Left cardiac atrium (tissue), 4 donors: ENCODE data around the gene SPDYE17. TPM values are rescaled to one million over a fixed set of nuclear protein-coding genes. Genes with fewer than 3 reads are reported as not detected.
"Not testable (repeated sequence)": the region's sequence is repeated elsewhere in the genome, so short reads cannot be mapped to it uniquely, and the experiment has no call there.

Experiments
- ATAC-seq, 2 donors: fragments of 200-7000 bp; cut with Tn5 transposase; one replicate each; pipeline ENCODE4 v1.9.1; 2020; ENCODE audit warnings: mild to moderate bottlenecking in 2 of 2, moderate library complexity in 2 of 2
- DNase-seq: peaks from one replicate; pipeline ENCODE4 v3.0.0-alpha.2; 2020
- intact Hi-C, 2 donors: fragments of 100-400 bp; cut with DNase I; formaldehyde crosslinking; loops; one replicate each; pipeline versions ENCODE4 v1.14.1 to v1.15.1; 2022 to 2023
- total RNA-seq, 2 donors: library from RNA; stranded (reverse); fragmentation: NEBNext Ultra II Directional; extraction: Animal tissue kit (Norgen Biotek cat#: 25700); gene quantifications; one replicate each; pipeline ENCODE4 v1.2.1, GENCODE V29; 2021
- donor health status: DM: no; HTN: yes; CAD: no.
- donor health status: DM: no; HTN: yes; CAD: no; lungs with severe emphysema.
- donor health status: DM: yes; HTN: yes; CAD: no.
- donor health status: Dilated cardiomyopathy.

SPDYE17 gene
- total RNA-seq, 2 donors from 2014 or later, result not detected

DNA sequence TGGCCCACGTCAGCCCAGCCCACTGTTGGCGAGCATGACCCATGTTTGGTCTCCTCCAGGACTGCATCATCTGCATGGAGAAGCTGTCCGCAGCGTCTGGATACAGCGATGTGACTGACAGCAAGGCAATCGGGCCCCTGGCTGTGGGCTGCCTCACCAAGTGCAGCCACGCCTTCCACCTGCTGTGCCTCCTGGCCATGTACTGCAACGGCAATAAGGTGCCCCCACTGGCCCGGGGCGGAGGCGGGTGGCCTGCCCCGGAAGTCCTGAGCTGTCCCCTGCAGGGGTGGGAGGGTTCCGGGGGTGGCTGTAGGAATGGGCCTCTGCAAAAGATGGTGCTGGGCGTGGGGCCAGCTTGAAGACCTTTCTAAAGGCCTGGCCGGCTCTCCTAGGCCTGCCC lies 30.1 kb downstream of the SPDYE17 start:
- ATAC-seq, DNase-seq, intact Hi-C loops: not testable (repeated sequence)

DNA sequence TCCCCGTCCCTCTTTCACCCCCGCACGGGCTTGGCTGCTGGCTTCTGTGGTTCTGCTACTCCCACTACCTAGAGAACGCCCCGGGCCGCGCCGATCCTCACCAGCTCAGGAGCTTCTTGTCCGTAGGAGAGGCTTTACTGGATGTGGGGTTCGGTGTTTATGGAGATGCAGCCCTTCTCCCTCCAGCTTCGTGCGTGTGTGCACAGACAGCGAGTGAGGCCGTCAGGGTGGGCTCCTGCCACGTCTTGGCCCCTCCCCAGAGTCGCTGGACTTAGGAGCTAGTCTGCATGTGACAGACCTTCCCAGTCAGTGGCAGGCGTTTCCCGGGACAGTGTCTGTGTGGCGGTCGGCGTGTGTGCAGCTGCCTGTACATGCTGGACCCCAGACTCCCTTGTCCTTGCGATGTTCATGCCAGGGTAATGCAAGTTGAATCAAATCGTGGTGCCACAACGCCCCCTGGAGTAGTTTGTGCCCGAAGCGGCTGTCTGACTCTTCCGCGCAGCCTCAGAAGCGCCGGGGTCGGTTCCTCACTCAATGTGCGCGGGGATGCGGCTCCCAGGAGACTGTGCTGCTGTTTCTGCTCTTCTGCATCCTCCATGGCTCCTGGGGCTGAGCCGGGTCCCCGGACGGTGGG lies 32.6 kb downstream of the SPDYE17 start:
- intact Hi-C loops, DNase-seq: not testable (repeated sequence)
- peak in 1 of 2 donors; percentile 25 for ATAC-seq

DNA sequence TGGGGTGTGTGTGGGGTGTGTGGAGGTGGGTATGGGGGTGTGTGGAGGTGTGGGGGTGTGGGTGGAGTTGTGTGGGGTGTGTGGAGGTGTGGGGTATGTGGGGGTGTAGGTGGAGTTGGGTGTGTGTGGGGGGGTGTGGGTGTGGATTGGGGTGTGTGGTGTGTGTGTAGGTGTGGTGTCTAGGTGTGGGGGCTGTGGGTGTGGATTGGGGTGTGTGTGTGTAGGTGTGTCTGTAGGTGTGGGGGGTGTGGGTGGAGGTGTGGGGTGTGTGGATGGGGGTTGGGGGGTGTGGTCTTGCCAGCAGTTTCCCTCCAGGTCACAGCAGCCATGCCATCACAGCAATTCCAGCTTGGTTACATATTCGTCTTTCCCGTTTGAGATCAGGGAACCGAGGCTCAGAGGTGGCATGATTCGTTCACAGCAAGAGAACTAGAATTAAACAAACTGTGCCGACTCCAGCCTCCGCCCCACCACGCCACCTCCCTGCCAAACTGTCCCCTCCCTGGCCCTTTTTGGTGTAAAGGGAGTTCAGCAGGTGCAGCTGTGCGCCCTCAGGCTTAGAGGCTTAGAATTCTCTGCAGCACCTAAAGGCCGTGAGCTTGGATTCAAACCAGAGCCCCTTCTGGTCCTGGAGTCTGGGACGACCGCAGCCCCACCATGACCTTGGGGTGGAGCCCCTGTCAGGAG lies 33.3 kb downstream of the SPDYE17 start:
- intact Hi-C loops, result not testable (repeated sequence)

DNA sequence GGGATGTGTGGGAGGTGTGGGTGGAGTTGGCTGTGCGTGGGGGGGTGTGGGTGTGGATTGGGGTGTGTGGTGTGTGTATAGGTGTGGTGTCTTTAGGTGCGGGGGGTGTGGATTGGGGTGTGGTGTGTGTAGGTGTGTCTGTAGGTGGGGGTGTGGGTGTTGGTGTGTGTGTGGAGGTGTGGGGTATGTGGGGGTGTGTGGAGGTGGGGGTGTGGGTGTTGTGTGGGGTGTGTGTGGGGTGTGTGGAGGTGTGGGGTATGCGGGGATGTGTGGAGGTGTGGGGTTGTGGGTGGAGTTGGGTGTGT lies 33.9 kb downstream of the SPDYE17 start:
- DNase-seq (no peak), ATAC-seq (peak in 1 of 2 donors; percentile 3)
- intact Hi-C loops, result no loop called here

More for the DNA sequence above, 33.3 kb downstream of the SPDYE17 start:
- ATAC-seq, result peak in 1 of 2 donors; percentile 43
- DNase-seq, result not testable (repeated sequence)

GRCh38 chr7:76997381-76998284 lies 34.5 kb downstream of the SPDYE17 start:
- peak in 1 of 2 donors; percentile 20 for ATAC-seq
- intact Hi-C loops, result no loop called here
- DNase-seq, result no peak

GRCh38 chr7:76996932-76997331 lies 35.2 kb downstream of the SPDYE17 start:
- peak in 1 of 2 donors; percentile 3 for ATAC-seq
- DNase-seq, intact Hi-C loops: not testable (repeated sequence)

DNA sequence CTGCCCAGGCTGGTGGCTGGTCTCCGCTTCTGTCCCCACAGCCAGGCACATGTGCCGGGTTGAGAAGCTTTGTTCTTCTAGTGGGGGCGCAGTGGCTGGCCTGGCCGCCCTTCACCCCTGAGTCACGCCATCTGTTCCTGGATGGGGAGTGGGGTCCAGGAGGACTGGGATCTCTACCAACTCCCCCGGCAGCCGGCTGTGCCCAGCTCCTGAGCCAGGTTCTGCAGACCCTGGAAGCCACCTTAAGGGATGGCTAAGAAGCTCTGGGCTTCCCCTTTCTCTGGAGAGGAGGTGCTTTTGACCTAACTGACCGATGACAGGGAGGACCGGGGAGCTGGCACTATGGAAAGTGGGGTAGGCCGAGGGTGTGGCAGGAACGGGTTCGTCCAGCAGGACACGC lies 37.9 kb downstream of the SPDYE17 start:
- DNase-seq, intact Hi-C loops, ATAC-seq: not testable (repeated sequence)

DNA sequence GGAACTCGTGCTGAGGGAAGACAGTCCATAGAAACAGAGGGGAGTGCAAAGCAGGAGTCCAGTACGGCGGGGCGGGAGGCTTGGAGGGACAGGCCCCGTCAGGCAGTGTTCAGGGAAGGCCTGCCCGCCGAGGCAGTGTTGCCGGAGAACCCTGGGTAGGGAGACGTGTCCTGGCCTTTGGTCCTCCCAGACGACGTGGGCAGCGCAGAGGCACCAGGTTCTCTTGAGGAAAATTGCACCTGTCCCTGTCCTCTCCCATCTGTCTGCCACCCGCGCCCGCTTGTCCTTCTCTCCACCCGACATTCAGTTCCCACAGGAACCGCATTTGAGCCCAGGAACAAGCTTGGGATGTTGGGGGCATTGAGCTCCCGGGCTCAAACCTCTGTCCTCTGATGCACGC lies 38.3 kb downstream of the SPDYE17 start:
- ATAC-seq, intact Hi-C loops, DNase-seq: not testable (repeated sequence)

DNA sequence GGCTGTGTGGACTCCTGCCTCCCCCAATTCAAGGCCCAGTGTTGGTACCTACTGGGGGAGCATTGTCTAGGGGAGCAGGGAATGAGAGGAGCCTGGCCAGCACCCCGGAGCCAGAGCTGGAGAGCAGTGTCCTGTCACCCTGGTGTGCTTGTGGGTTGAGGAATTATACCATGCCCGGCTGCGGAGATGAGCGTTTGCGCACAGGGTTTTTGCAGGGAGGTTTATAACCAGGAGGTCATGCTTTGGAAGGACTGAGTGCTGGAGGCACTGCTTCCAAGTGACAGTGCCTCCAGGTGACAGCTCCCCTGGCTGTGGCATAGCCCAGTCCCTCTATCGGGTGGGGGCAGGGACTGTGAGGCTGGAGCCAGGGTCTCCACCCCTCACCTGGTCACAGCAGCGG lies 39.3 kb downstream of the SPDYE17 start:
- ATAC-seq, intact Hi-C loops, DNase-seq: not testable (repeated sequence)

- ATAC-seq, intact Hi-C loops, DNase-seq: not testable (repeated sequence)
These were observed 40.0 kb downstream of the SPDYE17 start for GRCh38 chr7:76992204-76992603.

GRCh38 chr7:76990202-76990601 lies 42.0 kb downstream of the SPDYE17 start:
- ATAC-seq, DNase-seq: not testable (repeated sequence)

DNA sequence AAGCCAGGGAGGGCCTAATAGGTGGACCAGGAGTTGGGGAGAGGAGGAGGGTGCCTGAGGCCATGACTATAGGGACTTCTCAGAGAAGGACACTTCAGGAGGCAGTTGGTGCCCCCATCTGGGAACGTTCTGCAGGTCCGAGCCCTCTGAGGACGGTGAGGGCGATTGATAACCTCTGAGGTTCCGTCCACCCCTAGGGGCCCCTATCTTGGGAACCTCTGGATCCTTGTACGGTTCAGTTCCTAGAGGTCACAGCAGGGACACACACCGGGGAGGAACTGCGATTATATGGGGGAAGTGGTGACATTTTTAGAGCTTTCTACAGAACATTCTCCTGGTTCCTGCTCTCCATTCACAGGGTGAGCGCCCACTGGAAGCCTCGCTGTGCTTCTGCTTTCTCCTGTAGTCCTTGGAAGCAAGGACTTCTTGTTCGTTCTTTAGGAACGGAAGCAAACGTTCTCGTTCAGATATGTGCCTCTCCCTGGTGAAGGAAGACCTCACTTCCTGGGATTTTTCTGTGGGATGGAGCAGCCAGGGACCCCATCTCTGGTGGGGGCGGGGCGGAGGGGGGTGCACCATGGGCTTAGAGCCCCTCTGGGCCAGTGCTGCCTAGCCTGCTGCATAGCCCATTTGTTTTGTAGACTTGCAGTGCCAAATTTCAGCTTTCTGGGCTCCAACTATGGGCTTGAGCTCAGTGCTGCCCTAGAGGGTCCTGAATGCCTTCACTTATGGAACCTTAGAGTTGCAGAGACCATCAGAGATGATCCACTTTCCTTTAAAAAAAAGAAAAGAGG lies 46.0 kb downstream of the SPDYE17 start:
- DNase-seq, intact Hi-C loops, ATAC-seq: not testable (repeated sequence)

More at GRCh38 chr7:76990202-76990601, 42.0 kb downstream of the SPDYE17 start:
- intact Hi-C loops, result not testable (repeated sequence)

DNA sequence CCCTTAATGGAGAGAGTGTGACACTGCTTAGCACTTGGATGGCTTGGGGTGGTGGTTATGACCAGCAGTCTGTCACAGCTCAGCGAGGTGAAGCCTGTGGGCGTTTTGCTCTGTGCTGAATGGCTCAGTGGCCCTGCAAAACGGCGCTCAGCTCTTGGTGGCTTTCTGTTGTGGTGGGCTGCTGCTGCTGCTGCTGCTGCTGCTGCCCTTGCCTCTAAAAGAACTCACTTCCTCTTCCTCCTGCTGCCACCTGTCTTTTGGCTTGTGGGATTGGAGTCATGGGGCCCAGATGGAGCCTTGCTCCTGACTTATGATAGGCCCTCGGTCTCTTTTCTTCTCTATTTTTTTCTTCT lies 47.4 kb downstream of the SPDYE17 start:
- intact Hi-C loops, DNase-seq: not testable (repeated sequence)
- ATAC-seq, result peak; percentile 15 to 64

DNA sequence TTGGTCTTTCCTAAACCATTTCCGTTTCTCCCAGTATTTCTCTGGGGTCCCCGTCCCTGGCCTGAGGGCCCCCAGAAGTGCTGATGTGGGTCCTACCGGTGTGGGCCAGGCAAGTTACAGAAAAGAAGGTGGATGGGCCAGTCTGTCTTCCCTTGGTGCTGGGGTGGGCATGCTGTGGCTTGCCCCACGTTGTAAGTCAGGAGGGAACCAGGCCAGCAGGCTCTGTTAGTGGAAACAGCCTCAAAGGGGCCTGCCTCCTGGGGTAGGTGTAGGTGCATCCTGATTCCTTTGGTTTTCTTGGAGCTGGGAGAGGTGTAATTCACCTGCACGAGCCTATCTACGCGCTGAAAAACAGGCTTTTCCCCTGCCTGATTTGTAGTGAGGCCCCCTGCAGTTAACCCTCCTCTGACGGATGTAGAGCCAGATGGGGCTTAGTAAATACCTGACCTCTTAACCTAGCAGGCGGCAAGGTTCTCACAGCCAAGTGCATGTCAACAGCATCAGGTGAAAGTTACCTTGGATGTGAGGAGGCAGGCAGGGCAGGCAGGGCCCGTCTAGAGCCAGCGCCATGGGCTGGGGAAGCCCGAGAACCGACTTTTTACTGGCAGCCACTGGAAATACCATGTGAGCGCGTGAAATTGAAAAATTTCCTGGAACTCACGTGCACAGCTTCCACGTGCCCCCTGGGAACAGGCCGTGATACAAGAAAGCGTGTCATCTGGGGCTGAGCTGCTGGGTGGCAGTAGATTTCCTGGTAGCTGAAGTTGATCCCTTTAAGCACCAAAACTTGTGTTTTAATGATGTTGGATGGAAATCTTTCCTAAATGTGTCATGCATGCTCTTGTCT lies 48.0 kb downstream of the SPDYE17 start:
- DNase-seq, intact Hi-C loops: not testable (repeated sequence)
- ATAC-seq, result peak; percentile 55 to 79

- intact Hi-C loops, DNase-seq: not testable (repeated sequence)
- peak in 1 of 2 donors; percentile 6 for ATAC-seq
These were observed 48.8 kb downstream of the SPDYE17 start for GRCh38 chr7:76983333-76983732.

- ATAC-seq, intact Hi-C loops, DNase-seq: not testable (repeated sequence)
These were observed 49.7 kb downstream of the SPDYE17 start for GRCh38 chr7:76982501-76982900.

- intact Hi-C loops, ATAC-seq, DNase-seq: not testable (repeated sequence)
These were observed 50.8 kb downstream of the SPDYE17 start for GRCh38 chr7:76981187-76981970.
